DOHH2 (cell line): ENCODE measurements around the gene MCMBP.

Experiments
- CTCF ChIP-seq: fragments of 200-600 bp; sonication (generic); IDR thresholded peaks from one replicate; pipeline ENCODE4 v1.5.1; 2014; ENCODE audit warnings: antibody characterized with exemption, mild to moderate bottlenecking, low read depth, low read length; ENCODE audit not compliant: poor library complexity, severe bottlenecking
- EZH2phosphoT487 ChIP-seq: fragments of 200-600 bp; sonication (generic); IDR thresholded peaks from 2 replicates; pipeline ENCODE4 v1.6.1; 2017; ENCODE audit warnings: borderline replicate concordance, mild to moderate bottlenecking, antibody characterized with exemption, low read length, moderate library complexity, mixed read lengths

- TF ChIP-seq CTCF (no peak), EZH2phosphoT487 (no peak)
These were observed 91.7 kb downstream of the MCMBP start for GRCh38 chr10:119780879-119781480.
